ENCODE results near the gene RYR2.

- TF ChIP-seq CTCF (IDR thresholded peaks at IDR 0.05) (no peak), POLR2A (IDR thresholded peaks at IDR 0.05) (no peak), POLR2AphosphoS5 (IDR thresholded peaks at IDR 0.05) (no peak), EP300 (IDR thresholded peaks at IDR 0.05) (no peak)
These were observed 219.2 kb downstream of the RYR2 start for GRCh38 chr1:237261198-237261597.

Data from suprapubic skin (tissue), 4 donors.